Ovary (tissue), 3 donors: ENCODE measurements around the gene ATG9B.

Experiments used
- CTCF ChIP-seq, 3 donors: fragments of 450-650 bp in 2 of 3; fragments of 200-600 bp in 1 of 3; IDR thresholded peaks; one replicate each; pipeline versions ENCODE4 v1.5.1 to v1.8.0; 2016 to 2022; ENCODE audit warnings: antibody characterized with exemption in 3 of 3, mild to moderate bottlenecking in 1 of 3
- POLR2A ChIP-seq: fragments of 450-650 bp; IDR thresholded peaks from one replicate; pipeline ENCODE4 v1.6.1; 2017; ENCODE audit warnings: antibody characterized with exemption, mild to moderate bottlenecking, moderate library complexity
- donor health status: DM: no; HTN: no; CAD: no.

GRCh38 chr7:151056666-151057505 lies 32.6 kb upstream of the ATG9B start:
- TF ChIP-seq POLR2A (no peak), CTCF (IDR thresholded peaks at IDR 0.05) (no peak)
